ENCODE data around the gene LMO7. TPM values are rescaled to one million over a fixed set of nuclear protein-coding genes. Genes with fewer than 3 reads are reported as not detected.

The LMO7 gene
- polyA plus RNA-seq, 1 experiment: 149 TPM

DNA sequence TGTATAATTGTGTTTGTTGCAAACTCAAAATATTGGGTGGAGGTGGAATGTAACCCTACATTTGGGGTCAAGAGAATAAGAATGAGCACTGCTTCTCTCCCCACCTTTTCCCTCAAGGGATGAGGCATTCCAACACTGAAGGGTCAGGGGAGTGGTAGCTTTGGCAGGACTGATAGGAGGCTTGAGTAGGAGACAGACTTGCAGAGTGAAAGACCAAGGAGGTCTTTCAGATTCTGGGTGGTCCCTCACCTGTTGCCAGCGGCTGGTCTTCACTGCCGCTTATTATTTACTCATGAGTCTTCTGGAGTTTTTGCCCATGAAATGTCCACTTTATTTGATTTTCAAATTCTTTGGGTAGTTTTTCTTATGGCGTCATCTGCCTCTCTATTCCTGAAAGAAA lies 118.8 kb downstream of the LMO7 start:
- TF ChIP-seq, protein P1, sequence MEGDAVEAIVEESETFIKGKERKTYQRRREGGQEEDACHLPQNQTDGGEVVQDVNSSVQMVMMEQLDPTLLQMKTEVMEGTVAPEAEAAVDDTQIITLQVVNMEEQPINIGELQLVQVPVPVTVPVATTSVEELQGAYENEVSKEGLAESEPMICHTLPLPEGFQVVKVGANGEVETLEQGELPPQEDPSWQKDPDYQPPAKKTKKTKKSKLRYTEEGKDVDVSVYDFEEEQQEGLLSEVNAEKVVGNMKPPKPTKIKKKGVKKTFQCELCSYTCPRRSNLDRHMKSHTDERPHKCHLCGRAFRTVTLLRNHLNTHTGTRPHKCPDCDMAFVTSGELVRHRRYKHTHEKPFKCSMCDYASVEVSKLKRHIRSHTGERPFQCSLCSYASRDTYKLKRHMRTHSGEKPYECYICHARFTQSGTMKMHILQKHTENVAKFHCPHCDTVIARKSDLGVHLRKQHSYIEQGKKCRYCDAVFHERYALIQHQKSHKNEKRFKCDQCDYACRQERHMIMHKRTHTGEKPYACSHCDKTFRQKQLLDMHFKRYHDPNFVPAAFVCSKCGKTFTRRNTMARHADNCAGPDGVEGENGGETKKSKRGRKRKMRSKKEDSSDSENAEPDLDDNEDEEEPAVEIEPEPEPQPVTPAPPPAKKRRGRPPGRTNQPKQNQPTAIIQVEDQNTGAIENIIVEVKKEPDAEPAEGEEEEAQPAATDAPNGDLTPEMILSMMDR (IDR thresholded peaks at IDR 0.05; ENCODE audit: insufficient read depth, low read depth, low read length): no peak
- Histone ChIP-seq H3K27me3 (ENCODE audit: control insufficient read depth, insufficient read depth, low read length) (no peaks in the 10 kb centered on the region), H3K4me3 (ENCODE audit: low read depth, low read length) (no peak overlapping the region), H3K36me3 (ENCODE audit: control insufficient read depth, insufficient read depth, low read length) (peaks cover 8% of the 10 kb centered on the region)
- ChIA-PET POLR2A (interaction anchor here (0.8 kb wide), 1 partner anchor 38 kb away, joined by 3 read pairs; no protein-coding TSS in a partner anchor), CTCF (no interaction called here)
- DNase-seq (ENCODE audit: low read depth): no peak

DNA sequence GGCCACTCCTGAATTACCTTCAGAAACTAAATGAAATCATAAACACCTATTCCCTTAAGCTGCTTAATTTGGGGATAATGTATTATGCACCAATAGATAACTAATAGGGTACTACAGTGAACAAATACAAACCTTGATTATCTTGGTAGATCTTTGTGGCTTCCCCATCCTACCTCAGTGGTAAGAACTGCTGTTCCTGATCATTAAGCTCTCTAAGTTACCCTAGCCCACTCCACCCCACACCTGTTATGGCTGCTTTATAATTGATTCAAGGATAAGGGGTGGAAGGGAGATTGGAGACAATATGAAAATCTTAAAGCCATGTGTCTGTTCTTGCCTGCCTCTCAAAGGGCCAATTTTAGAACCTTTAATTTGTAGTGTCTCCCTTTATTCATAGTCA lies 121.2 kb downstream of the LMO7 start:
- Histone ChIP-seq H3K36me3 (ENCODE audit: control insufficient read depth, insufficient read depth, low read length) (peaks cover 7% of the 10 kb centered on the region), H3K4me3 (ENCODE audit: low read depth, low read length) (no peak overlapping the region), H3K27me3 (ENCODE audit: control insufficient read depth, insufficient read depth, low read length) (no peaks in the 10 kb centered on the region)
- DNase-seq (ENCODE audit: low read depth): no peak
- TF ChIP-seq, protein P1 (IDR thresholded peaks at IDR 0.05; ENCODE audit: insufficient read depth, low read depth, low read length): no peak
- CTCF ChIA-PET: interaction anchor here (1.2 kb wide), 1 partner anchor 9 kb away, joined by 4 read pairs; no protein-coding TSS in a partner anchor
- POLR2A ChIA-PET: no interaction called here

DNA sequence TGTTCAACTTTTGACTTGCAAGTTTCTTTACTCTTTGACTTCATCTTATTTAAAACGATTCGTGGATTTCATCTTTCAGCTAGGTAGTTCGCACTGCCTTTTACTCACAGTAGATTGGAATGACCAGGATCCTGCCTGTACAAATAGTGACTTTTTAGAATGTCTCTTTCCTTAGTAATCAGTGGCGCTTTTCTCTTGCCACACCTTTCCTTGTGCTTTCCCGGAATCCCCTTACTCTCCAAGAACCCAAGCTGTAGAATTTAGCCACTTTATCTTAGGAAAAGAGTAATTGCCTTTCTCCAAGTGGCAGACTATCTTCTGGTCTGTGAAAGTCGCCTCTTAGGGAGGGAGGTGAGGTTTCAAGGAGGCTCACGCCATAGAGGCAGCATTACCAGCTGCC lies 123.4 kb downstream of the LMO7 start:
- CTCF ChIA-PET: interaction anchor here (3.3 kb wide), 1 partner anchor 64 kb away, joined by 11 read pairs; no protein-coding TSS in a partner anchor
- Histone ChIP-seq H3K4me3 (ENCODE audit: low read depth, low read length) (no peak overlapping the region), H3K27me3 (ENCODE audit: control insufficient read depth, insufficient read depth, low read length) (no peaks in the 10 kb centered on the region), H3K36me3 (ENCODE audit: control insufficient read depth, insufficient read depth, low read length) (peaks cover 16% of the 10 kb centered on the region)
- POLR2A ChIA-PET: no interaction called here
- TF ChIP-seq, protein P1 (IDR thresholded peaks at IDR 0.05; ENCODE audit: insufficient read depth, low read depth, low read length): no peak
- no peak for DNase-seq (ENCODE audit: low read depth)

DNA sequence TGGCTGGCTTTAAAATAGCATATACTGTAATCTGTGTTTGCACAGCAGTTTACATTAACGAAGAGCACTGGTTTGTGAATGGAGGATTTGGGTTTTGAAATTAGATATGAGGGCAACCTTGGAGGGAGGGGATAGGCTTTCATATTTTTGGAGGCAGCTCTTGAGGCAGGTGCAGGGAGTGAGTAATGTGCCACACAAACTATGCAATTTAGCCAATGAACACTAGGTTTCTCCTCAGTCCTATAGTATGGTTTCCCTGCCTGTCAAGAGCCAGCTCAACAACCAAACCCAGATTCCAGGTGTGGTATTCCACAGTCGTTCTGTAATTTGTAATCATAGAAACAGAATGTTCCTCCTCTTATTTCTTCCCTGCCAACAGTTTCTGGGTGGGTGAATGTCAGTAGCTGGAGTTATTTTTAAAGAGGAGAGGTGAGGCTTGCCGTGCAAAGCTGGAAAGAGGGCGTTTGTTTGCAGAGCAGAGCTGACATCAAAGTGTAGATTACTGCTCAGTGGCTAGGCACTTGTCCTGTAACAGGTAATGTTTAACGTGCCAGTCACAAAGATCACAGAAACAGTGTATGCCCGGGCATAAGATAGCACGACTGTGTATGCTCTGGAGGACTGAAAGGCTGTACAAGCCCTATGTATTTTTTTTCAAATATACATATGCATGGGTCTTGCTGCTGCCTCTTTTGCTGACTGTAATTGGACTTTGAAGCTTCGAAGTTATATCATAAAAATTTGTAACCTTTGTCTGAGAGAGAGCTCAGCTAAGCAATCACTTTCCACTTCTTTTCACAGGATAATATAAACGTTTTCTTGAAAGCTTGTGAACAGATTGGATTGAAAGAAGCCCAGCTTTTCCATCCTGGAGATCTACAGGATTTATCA lies 124.2 kb downstream of the LMO7 start:
- Histone ChIP-seq H3K27me3 (ENCODE audit: control insufficient read depth, insufficient read depth, low read length) (no peaks in the 10 kb centered on the region), H3K36me3 (ENCODE audit: control insufficient read depth, insufficient read depth, low read length) (peaks cover 16% of the 10 kb centered on the region), H3K4me3 (ENCODE audit: low read depth, low read length) (no peak overlapping the region)
- TF ChIP-seq, protein P1 (IDR thresholded peaks at IDR 0.05; ENCODE audit: insufficient read depth, low read depth, low read length): no peak
- DNase-seq (ENCODE audit: low read depth): no peak
- ChIA-PET CTCF (interaction anchor here (1.0 to 3.3 kb wide), 2 partner anchors 22 to 65 kb away, joined by 4 to 11 read pairs; no protein-coding TSS in a partner anchor), POLR2A (no interaction called here)

DNA sequence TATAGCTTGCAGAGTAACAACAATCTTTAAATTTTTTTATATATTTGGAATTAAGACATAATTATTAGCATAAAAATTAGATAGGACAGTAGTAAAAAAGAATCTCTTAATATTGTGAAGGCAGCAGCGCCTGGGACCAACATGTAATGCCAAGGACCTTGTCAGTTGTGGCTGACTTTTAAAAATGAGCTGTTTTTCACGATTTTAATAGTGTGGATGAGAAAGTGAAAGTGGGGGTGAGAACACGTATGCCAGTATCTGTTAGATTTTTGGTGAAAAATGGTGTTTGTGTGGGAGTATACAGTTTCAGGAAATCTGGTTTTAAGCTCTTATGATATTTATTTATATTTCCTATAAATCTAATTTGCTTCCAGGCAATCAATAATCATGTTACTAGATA lies 125.2 kb downstream of the LMO7 start:
- H3K36me3 ChIP-seq (ENCODE audit: control insufficient read depth, insufficient read depth, low read length): peaks cover 16% of the 10 kb centered on the region
- no peak overlapping the region for H3K4me3 ChIP-seq (ENCODE audit: low read depth, low read length)
- CTCF ChIA-PET: interaction anchor here (1.3 to 3.3 kb wide), 2 partner anchors 29 to 66 kb away, joined by 3 to 11 read pairs; no protein-coding TSS in a partner anchor

More for the DNA sequence above, 125.2 kb downstream of the LMO7 start:
- POLR2A ChIA-PET: no interaction called here
- no peaks in the 10 kb centered on the region for H3K27me3 ChIP-seq (ENCODE audit: control insufficient read depth, insufficient read depth, low read length)
- TF ChIP-seq, protein P1 (IDR thresholded peaks at IDR 0.05; ENCODE audit: insufficient read depth, low read depth, low read length): no peak
- DNase-seq (ENCODE audit: low read depth): no peak
